Measurements from ENCODE around the gene ZCCHC9. TPM values are rescaled to one million over a fixed set of nuclear protein-coding genes. Genes with fewer than 3 reads are reported as not detected.

ZCCHC9 gene
- total and polyA plus RNA-seq, 2 of the 4 experiments (the other 2 are of a cell fraction), result 20.4 to 24.6 TPM

GRCh38 chr5:81283976-81284375 is 17.4 kb upstream of the ZCCHC9 start:
- dilution Hi-C loops (cut with HindIII; ENCODE audit: low sequenced_read_pairs, unreplicated experiment) (no loop called here), in situ Hi-C loops (cut with MboI; ENCODE audit: low sequenced_read_pairs) (no loop called here), intact Hi-C loops (cut with micrococcal nuclease) (no loop called here)
- no peak overlapping the region for H3K4me3 ChIP-seq (ENCODE audit: insufficient read depth, low read depth, low read length)
- POLR2A ChIA-PET (ENCODE audit: unreplicated experiment), result no interaction called here
- TF ChIP-seq BHLHE40 (IDR thresholded peaks at IDR 0.05; ENCODE audit: low read depth, low read length), result no peak
- no peak overlapping the region for H3K23ac ChIP-seq (ENCODE audit: low read depth, low read length)
- DNase-seq (no peak), ATAC-seq (ENCODE audit: low read depth) (no peak)
- H2AK9ac ChIP-seq (replicated peaks; ENCODE audit: low read depth, low read length, poor library complexity), result no peak overlapping the region
- H3K4me1 ChIP-seq (ENCODE audit: control insufficient read depth, insufficient read depth, low read length), result no peaks in the 10 kb centered on the region; the same call in 1 of the 2 replicates
- H3K9ac ChIP-seq (ENCODE audit: low read depth, low read length), result no peak overlapping the region
- H2BK15ac ChIP-seq (ENCODE audit: low read depth, low read length), result no peak overlapping the region
- no peak overlapping the region for H3K4me2 ChIP-seq (ENCODE audit: low read depth, low read length)
- H2AK5ac ChIP-seq (ENCODE audit: low read depth, low read length), result no peak overlapping the region
- H4K5ac ChIP-seq (ENCODE audit: low read depth, low read length), result no peak overlapping the region
- no peak overlapping the region for H3K4ac ChIP-seq (ENCODE audit: low read depth, low read length)
- H3K36me3 ChIP-seq (ENCODE audit: control insufficient read depth, insufficient read depth, low read length), result no peaks in the 10 kb centered on the region
- no CpG with 5 or more reads among the region's 1 CpG for WGBS, 2 experiments (ENCODE audit: extremely low coverage in 2 of 2, insufficient read length in 1 of 2)
- no peak overlapping the region for H4K91ac ChIP-seq (ENCODE audit: insufficient read depth, low read depth, low read length)
- no peaks in the 10 kb centered on the region for H3K27me3 ChIP-seq (ENCODE audit: control insufficient read depth, insufficient read depth, low read length)
- peaks cover 3% of the 10 kb centered on the region; the same call in 1 of the 2 replicates for H3K9me1 ChIP-seq (ENCODE audit: insufficient read depth, low read length)
- no peak overlapping the region for H2BK120ac ChIP-seq (ENCODE audit: low read depth, low read length)
- no peak overlapping the region for H2AFZ ChIP-seq (replicated peaks; ENCODE audit: low read length, poor library complexity)
- no peak overlapping the region for H3K14ac ChIP-seq (replicated peaks; ENCODE audit: low read depth, low read length)
- no peaks in the 10 kb centered on the region for H3K9me3 ChIP-seq (ENCODE audit: control insufficient read depth, insufficient read depth, low read length)
- no peak overlapping the region for H3K18ac ChIP-seq (ENCODE audit: low read depth, low read length)
- no peak overlapping the region for H2BK20ac ChIP-seq (ENCODE audit: low read depth, low read length)
- no peak overlapping the region for H2BK5ac ChIP-seq (ENCODE audit: low read depth, low read length, poor library complexity, severe bottlenecking)
- BruUV-seq (replicated peaks), result no TSS peak
- CTCF ChIA-PET, result no interaction called here
- H3K27ac ChIP-seq (ENCODE audit: insufficient read depth, low read length), result no peak overlapping the region
- H3K79me1 ChIP-seq (ENCODE audit: low read depth in 1 of 2, low read length in 2 of 2), result peaks cover 7 to 22% of the 10 kb centered on the region in 2 experiments; a peak in 3 of 4 replicates
- no peaks in the 10 kb centered on the region for H4K20me1 ChIP-seq (ENCODE audit: insufficient read depth, low read length)
- H4K8ac ChIP-seq (ENCODE audit: low read depth in 2 of 2, low read length in 2 of 2), result no peak overlapping the region
- H3K56ac ChIP-seq (ENCODE audit: extremely low read depth, insufficient read depth, low read length), result no peak overlapping the region

Measured in IMR-90 (cell line).